ENCODE measurements around the gene STAP1. TPM values are rescaled to one million over a fixed set of nuclear protein-coding genes. Genes with fewer than 3 reads are reported as not detected.
"Not testable (repeated sequence)": the region's sequence is repeated elsewhere in the genome, so short reads cannot be mapped to it uniquely, and the experiment has no call there.

Gene STAP1
- polyA plus RNA-seq, 1 donor (not counting 4 experiments of a cell fraction or from before 2014, with no cell fraction given), result not detected

DNA sequence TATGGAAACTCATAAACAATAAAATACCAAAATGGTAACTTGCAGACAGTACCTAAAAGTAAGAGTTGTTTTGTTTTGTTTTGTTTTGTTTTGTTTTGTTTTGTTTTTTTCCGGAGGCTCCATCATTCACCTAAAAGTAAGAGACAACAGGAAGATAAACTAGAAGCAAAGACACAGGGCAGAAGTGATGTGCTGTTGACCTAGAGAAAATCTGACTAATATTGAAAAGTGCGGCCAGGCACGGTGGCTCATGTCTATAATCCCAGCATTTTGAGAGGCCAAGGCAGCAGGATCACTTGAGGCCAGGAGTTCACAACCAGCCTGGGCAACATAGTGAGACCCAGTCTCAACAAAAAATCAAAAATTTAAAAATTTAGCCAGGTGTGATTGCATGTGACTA lies 7.7 kb upstream of the STAP1 start:
- Histone ChIP-seq H4K20me1 (ENCODE audit: control insufficient read depth, extremely low read depth, insufficient read depth, low read length) (no peaks in the 10 kb centered on the region), H3K4me1 (ENCODE audit: control insufficient read depth, extremely low read depth, insufficient read depth, low read length) (no peaks in the 10 kb centered on the region), H3K4me2 (ENCODE audit: control insufficient read depth, extremely low read depth, insufficient read depth, low read depth, low read length) (no peak overlapping the region), H3K79me2 (ENCODE audit: control insufficient read depth, insufficient read depth, low read length) (no peaks in the 10 kb centered on the region), H3K4me3 (ENCODE audit: control insufficient read depth in 2 of 3, extremely low read depth in 1 of 3, insufficient read depth in 2 of 3, low read depth in 1 of 3, low read length in 3 of 3) (no peak overlapping the region), H2AFZ (ENCODE audit: control insufficient read depth, low read length) (no peak overlapping the region), H3K9ac (ENCODE audit: control insufficient read depth, extremely low read depth, insufficient read depth, low read length) (no peak overlapping the region), H3K36me3 (ENCODE audit: control insufficient read depth in 2 of 2, extremely low read depth in 1 of 2, insufficient read depth in 2 of 2, low read length in 2 of 2) (no peaks in the 10 kb centered on the region), H3K27me3 (ENCODE audit: control insufficient read depth, extremely low read depth, insufficient read depth, low read length) (no peaks in the 10 kb centered on the region), H3K9me1 (ENCODE audit: control insufficient read depth, extremely low read depth, insufficient read depth, low read length) (no peaks in the 10 kb centered on the region), H3K27ac (ENCODE audit: control insufficient read depth, insufficient read depth, low read length) (no peak overlapping the region), H3K9me3 (ENCODE audit: control insufficient read depth, low read depth, low read length) (no peaks in the 10 kb centered on the region)
- dilution Hi-C loops (cut with MboI; ENCODE audit: extremely low pct_ligation_motif_present, low sequenced_read_pairs), result no loop called here
- FAIRE-seq (no peak), DNase-seq (ENCODE audit: low read depth, low spot score) (no peak)
- TF ChIP-seq, protein P1, sequence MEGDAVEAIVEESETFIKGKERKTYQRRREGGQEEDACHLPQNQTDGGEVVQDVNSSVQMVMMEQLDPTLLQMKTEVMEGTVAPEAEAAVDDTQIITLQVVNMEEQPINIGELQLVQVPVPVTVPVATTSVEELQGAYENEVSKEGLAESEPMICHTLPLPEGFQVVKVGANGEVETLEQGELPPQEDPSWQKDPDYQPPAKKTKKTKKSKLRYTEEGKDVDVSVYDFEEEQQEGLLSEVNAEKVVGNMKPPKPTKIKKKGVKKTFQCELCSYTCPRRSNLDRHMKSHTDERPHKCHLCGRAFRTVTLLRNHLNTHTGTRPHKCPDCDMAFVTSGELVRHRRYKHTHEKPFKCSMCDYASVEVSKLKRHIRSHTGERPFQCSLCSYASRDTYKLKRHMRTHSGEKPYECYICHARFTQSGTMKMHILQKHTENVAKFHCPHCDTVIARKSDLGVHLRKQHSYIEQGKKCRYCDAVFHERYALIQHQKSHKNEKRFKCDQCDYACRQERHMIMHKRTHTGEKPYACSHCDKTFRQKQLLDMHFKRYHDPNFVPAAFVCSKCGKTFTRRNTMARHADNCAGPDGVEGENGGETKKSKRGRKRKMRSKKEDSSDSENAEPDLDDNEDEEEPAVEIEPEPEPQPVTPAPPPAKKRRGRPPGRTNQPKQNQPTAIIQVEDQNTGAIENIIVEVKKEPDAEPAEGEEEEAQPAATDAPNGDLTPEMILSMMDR (optimal IDR thresholded peaks at IDR 0.05 in 1 of 3, IDR thresholded peaks at IDR 0.05 in 1 of 3, conservative IDR thresholded peaks at IDR 0.05 in 1 of 3; ENCODE audit: extremely low read depth in 1 of 3, insufficient read depth in 2 of 3, low read length in 3 of 3), result no peak
- TF ChIP-seq EZH2 (IDR thresholded peaks at IDR 0.05; ENCODE audit: low read length), result no peak

DNA sequence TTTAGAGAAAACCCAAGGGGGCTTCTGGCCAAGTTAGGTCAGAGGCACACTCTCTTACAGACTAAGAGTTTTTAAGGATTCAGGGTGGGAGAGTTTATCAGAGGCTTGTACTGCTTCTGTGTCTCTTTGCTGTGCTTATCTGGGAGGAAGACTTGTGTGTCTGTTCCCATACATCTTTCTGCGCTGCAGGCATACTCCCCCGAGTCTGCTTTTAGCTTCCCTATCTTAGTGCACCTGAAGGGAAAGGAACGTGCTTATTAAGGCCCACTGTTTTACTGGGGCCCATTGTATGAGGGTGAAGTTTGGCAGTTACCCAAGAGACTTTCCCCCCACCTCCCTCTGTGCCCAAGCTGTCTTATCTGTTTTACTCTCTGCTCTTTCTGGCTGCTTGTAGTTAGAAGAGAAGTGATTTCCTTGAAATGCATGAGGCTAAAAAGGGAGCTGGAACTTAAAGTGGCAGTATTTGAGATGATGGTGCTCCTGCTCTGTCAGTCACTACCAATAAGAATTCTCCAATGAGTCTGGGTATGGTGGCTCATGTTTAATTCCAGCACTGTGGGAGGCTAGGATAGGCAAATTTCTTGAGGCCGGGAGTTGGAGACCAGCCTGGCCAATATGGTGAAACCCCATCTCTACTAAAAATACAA lies 6.3 kb upstream of the STAP1 start:
- H3K4me1 ChIP-seq (ENCODE audit: control insufficient read depth, extremely low read depth, insufficient read depth, low read length); H3K27ac ChIP-seq (ENCODE audit: control insufficient read depth, insufficient read depth, low read length); FAIRE-seq; H3K4me3 ChIP-seq (ENCODE audit: control insufficient read depth in 2 of 3, extremely low read depth in 1 of 3, insufficient read depth in 2 of 3, low read depth in 1 of 3, low read length in 3 of 3); H3K36me3 ChIP-seq (ENCODE audit: control insufficient read depth in 2 of 2, extremely low read depth in 1 of 2, insufficient read depth in 2 of 2, low read length in 2 of 2); DNase-seq (ENCODE audit: low read depth, low spot score); dilution Hi-C loops (cut with MboI; ENCODE audit: extremely low pct_ligation_motif_present, low sequenced_read_pairs); H3K9me1 ChIP-seq (ENCODE audit: control insufficient read depth, extremely low read depth, insufficient read depth, low read length); H3K9me3 ChIP-seq (ENCODE audit: control insufficient read depth, low read depth, low read length); H3K79me2 ChIP-seq (ENCODE audit: control insufficient read depth, insufficient read depth, low read length); H4K20me1 ChIP-seq (ENCODE audit: control insufficient read depth, extremely low read depth, insufficient read depth, low read length); H3K9ac ChIP-seq (ENCODE audit: control insufficient read depth, extremely low read depth, insufficient read depth, low read length); H3K27me3 ChIP-seq (ENCODE audit: control insufficient read depth, extremely low read depth, insufficient read depth, low read length); H2AFZ ChIP-seq (ENCODE audit: control insufficient read depth, low read length); H3K4me2 ChIP-seq (ENCODE audit: control insufficient read depth, extremely low read depth, insufficient read depth, low read depth, low read length): not testable (repeated sequence)

DNA sequence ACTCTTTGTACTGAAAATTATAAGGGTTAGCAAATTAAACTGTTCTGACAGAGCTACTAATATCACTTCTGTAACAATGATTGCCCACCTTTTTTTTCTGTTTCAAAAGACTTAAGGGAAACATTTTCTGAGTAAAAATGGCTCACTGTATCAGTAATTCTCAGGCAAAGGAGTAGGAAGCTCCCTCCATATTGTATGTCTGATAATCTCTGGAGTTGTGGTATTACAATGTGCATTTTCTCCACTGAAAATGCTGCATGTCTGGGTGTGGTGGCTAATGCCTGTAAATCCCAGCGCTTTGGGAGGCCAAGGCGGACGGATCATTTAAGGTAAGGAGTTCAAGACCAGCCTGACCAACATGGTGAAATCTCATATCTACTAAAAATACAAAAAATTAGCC lies 4.4 kb upstream of the STAP1 start:
- no peak for TF ChIP-seq EZH2 (IDR thresholded peaks at IDR 0.05; ENCODE audit: low read length)
- TF ChIP-seq, protein P1 (optimal IDR thresholded peaks at IDR 0.05 in 1 of 3, IDR thresholded peaks at IDR 0.05 in 1 of 3, conservative IDR thresholded peaks at IDR 0.05 in 1 of 3; ENCODE audit: extremely low read depth in 1 of 3, insufficient read depth in 2 of 3, low read length in 3 of 3), result no peak
- Histone ChIP-seq H3K79me2 (ENCODE audit: control insufficient read depth, insufficient read depth, low read length) (no peaks in the 10 kb centered on the region), H3K9ac (ENCODE audit: control insufficient read depth, extremely low read depth, insufficient read depth, low read length) (no peak overlapping the region), H3K4me3 (ENCODE audit: control insufficient read depth in 2 of 3, extremely low read depth in 1 of 3, insufficient read depth in 2 of 3, low read depth in 1 of 3, low read length in 3 of 3) (no peak overlapping the region), H3K9me3 (ENCODE audit: control insufficient read depth, low read depth, low read length) (no peaks in the 10 kb centered on the region), H2AFZ (ENCODE audit: control insufficient read depth, low read length) (no peak overlapping the region), H3K27ac (ENCODE audit: control insufficient read depth, insufficient read depth, low read length) (no peak overlapping the region), H3K27me3 (ENCODE audit: control insufficient read depth, extremely low read depth, insufficient read depth, low read length) (no peaks in the 10 kb centered on the region), H3K36me3 (ENCODE audit: control insufficient read depth in 2 of 2, extremely low read depth in 1 of 2, insufficient read depth in 2 of 2, low read length in 2 of 2) (no peaks in the 10 kb centered on the region), H3K9me1 (ENCODE audit: control insufficient read depth, extremely low read depth, insufficient read depth, low read length) (no peaks in the 10 kb centered on the region), H4K20me1 (ENCODE audit: control insufficient read depth, extremely low read depth, insufficient read depth, low read length) (no peaks in the 10 kb centered on the region), H3K4me2 (ENCODE audit: control insufficient read depth, extremely low read depth, insufficient read depth, low read depth, low read length) (no peak overlapping the region), H3K4me1 (ENCODE audit: control insufficient read depth, extremely low read depth, insufficient read depth, low read length) (no peaks in the 10 kb centered on the region)
- dilution Hi-C loops (cut with MboI; ENCODE audit: extremely low pct_ligation_motif_present, low sequenced_read_pairs), result no loop called here
- DNase-seq (ENCODE audit: low read depth, low spot score), result no peak
- no peak for FAIRE-seq
